ENCODE data around the gene COL5A1.

DNA sequence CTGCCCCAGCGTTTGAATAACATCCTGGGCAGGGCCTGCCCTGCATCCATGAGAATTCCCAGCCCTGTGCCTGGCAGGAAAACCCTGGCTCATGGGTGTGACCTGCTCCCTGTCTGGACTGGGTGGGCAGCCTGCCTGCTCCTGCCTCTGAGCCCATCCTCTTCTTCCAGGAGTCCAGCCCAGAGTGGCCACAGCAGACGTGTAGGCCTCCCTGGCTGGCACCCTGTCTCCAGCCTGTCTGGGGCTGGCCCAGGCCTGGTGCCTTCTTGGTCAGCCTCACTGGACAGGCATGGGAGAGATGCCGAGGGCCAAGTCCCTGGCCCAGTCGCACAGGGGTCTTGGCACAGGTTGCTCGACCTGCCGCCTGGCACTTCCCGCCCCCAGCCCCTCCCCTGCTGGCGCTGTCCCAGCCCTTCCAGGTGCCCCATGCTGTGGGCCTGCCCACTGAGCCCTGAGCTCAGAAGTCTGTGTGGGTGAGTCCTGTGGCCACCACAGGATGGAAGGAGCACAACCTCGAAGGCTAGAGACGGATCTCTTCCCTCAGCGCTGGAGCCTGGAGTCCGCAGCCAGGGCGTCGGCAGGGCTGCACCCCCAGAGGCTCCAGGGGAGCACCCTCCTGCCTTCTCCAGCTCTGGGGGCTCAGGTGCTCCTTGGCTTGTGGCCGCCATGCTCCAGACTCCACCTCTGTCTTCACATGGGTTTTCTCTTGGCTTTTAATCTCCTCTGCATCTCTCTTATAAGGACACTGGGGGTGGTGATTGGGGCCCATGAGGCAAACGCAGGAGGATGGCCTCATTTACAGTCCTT is 11.8 kb upstream of the COL5A1 start:
- TF ChIP-seq TEAD4 (IDR thresholded peaks at IDR 0.05), result no peak
- TF ChIP-seq CREB1 (IDR thresholded peaks at IDR 0.05; ENCODE audit: low read depth), result no peak
- TF ChIP-seq USF1 (IDR thresholded peaks at IDR 0.05), result no peak
- TF ChIP-seq ZBTB7A (IDR thresholded peaks at IDR 0.05; ENCODE audit: low read depth), result no peak
- TF ChIP-seq MAX (IDR thresholded peaks at IDR 0.05), result no peak
- TF ChIP-seq CEBPB (IDR thresholded peaks at IDR 0.05), result no peak
- no peak for TF ChIP-seq TAF1 (IDR thresholded peaks at IDR 0.05; ENCODE audit: low read depth)
- TF ChIP-seq, protein P1, sequence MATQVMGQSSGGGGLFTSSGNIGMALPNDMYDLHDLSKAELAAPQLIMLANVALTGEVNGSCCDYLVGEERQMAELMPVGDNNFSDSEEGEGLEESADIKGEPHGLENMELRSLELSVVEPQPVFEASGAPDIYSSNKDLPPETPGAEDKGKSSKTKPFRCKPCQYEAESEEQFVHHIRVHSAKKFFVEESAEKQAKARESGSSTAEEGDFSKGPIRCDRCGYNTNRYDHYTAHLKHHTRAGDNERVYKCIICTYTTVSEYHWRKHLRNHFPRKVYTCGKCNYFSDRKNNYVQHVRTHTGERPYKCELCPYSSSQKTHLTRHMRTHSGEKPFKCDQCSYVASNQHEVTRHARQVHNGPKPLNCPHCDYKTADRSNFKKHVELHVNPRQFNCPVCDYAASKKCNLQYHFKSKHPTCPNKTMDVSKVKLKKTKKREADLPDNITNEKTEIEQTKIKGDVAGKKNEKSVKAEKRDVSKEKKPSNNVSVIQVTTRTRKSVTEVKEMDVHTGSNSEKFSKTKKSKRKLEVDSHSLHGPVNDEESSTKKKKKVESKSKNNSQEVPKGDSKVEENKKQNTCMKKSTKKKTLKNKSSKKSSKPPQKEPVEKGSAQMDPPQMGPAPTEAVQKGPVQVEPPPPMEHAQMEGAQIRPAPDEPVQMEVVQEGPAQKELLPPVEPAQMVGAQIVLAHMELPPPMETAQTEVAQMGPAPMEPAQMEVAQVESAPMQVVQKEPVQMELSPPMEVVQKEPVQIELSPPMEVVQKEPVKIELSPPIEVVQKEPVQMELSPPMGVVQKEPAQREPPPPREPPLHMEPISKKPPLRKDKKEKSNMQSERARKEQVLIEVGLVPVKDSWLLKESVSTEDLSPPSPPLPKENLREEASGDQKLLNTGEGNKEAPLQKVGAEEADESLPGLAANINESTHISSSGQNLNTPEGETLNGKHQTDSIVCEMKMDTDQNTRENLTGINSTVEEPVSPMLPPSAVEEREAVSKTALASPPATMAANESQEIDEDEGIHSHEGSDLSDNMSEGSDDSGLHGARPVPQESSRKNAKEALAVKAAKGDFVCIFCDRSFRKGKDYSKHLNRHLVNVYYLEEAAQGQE (IDR thresholded peaks at IDR 0.05; ENCODE audit: low read depth), result no peak
- TF ChIP-seq EP300 (IDR thresholded peaks at IDR 0.05; ENCODE audit: borderline replicate concordance), result no peak

Measured in Ishikawa (cell line).